Osteocyte (in vitro differentiated cells): ENCODE measurements around the gene PTN. TPM values are rescaled to one million over a fixed set of nuclear protein-coding genes. Genes with fewer than 3 reads are reported as not detected.

Experiments used
- DNase-seq: peaks from one replicate; pipeline ENCODE4 v3.0.0; 2021; ENCODE audit warnings: mixed read lengths; ENCODE audit not compliant: unreplicated experiment; ENCODE audit errors: extremely low spot score
- H3K27ac Mint-ChIP-seq: one replicate; pipeline ENCODE4 v1.8.0; 2021; ENCODE audit warnings: mild to moderate bottlenecking, mixed read lengths; ENCODE audit not compliant: unreplicated experiment
- H3K27me3 Mint-ChIP-seq: one replicate; pipeline ENCODE4 v1.8.0; 2021; ENCODE audit warnings: mixed read lengths; ENCODE audit not compliant: unreplicated experiment
- H3K36me3 Mint-ChIP-seq: one replicate; pipeline ENCODE4 v1.8.0; 2021; ENCODE audit warnings: mixed read lengths; ENCODE audit not compliant: unreplicated experiment
- H3K4me1 Mint-ChIP-seq: one replicate; pipeline ENCODE4 v1.8.0; 2021; ENCODE audit warnings: mixed read lengths; ENCODE audit not compliant: unreplicated experiment
- H3K4me3 Mint-ChIP-seq: one replicate; pipeline ENCODE4 v1.8.0; 2021; ENCODE audit warnings: mild to moderate bottlenecking, moderate library complexity, mixed read lengths; ENCODE audit not compliant: unreplicated experiment
- H3K9me3 Mint-ChIP-seq: one replicate; pipeline ENCODE4 v1.8.0; 2021; ENCODE audit warnings: mixed read lengths; ENCODE audit not compliant: unreplicated experiment
- total RNA-seq: library from RNA; stranded (reverse); gene quantifications from 2 replicates; pipeline ENCODE4 v1.2.1, GENCODE V29; 2021
- TF ChIP-seq, protein P1 (sequence below): fragments of 200-600 bp; sonication (generic); IDR thresholded peaks from 2 replicates; pipeline ENCODE4 v1.5.0; 2021; ENCODE audit warnings: antibody characterized with exemption, mild to moderate bottlenecking, moderate library complexity

Gene PTN
- total RNA-seq, 1 donor from 2014 or later: 77.8 TPM

DNA sequence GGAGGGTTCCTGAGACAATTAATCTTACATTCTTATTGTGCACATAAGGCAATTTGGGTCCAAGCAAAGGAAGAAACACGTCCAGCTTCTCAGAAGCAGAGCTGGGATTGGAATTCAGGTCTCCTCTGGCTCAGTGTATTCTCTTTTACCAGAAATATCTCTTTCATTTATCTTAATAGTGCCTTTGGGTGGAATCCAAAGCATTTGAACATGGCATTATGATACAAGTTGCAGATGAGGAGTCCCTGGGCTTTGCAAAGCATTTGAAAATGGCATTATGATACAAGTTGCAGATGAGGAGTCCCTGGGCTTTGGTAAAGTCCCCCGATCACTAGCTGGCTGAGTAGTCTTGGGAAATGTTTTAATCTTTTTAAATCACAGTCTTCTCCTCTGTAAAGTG lies 30.0 kb upstream of the PTN start:
- no peaks in the 10 kb centered on the region for H3K36me3 Mint-ChIP-seq
- TF ChIP-seq, protein P1, sequence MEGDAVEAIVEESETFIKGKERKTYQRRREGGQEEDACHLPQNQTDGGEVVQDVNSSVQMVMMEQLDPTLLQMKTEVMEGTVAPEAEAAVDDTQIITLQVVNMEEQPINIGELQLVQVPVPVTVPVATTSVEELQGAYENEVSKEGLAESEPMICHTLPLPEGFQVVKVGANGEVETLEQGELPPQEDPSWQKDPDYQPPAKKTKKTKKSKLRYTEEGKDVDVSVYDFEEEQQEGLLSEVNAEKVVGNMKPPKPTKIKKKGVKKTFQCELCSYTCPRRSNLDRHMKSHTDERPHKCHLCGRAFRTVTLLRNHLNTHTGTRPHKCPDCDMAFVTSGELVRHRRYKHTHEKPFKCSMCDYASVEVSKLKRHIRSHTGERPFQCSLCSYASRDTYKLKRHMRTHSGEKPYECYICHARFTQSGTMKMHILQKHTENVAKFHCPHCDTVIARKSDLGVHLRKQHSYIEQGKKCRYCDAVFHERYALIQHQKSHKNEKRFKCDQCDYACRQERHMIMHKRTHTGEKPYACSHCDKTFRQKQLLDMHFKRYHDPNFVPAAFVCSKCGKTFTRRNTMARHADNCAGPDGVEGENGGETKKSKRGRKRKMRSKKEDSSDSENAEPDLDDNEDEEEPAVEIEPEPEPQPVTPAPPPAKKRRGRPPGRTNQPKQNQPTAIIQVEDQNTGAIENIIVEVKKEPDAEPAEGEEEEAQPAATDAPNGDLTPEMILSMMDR: no peak
- H3K27ac Mint-ChIP-seq: no peak overlapping the region
- no peaks in the 10 kb centered on the region for H3K27me3 Mint-ChIP-seq
- no peaks in the 10 kb centered on the region for H3K4me1 Mint-ChIP-seq
- DNase-seq: no peak
- H3K9me3 Mint-ChIP-seq: peaks cover 7% of the 10 kb centered on the region
- H3K4me3 Mint-ChIP-seq: no peak overlapping the region

DNA sequence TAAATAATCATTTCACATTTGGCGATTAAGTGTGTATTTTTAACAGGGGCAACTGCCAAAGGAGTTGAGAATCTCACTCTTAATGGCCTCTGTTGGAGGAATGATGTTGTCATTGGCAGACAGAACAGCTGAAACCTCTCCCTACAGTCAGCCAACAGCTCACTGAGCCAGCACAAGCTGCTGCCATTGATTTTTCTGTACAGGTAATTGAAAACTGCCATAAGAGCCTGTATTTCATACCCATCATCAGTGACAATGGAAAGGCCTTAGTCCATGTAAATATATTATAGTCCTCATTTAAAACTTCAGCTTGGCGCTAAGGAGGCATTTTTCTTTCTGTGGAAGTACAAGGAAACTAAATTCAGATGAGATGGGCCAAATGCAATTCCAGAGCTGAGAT lies 28.1 kb upstream of the PTN start:
- TF ChIP-seq, protein P1: no peak

DNA sequence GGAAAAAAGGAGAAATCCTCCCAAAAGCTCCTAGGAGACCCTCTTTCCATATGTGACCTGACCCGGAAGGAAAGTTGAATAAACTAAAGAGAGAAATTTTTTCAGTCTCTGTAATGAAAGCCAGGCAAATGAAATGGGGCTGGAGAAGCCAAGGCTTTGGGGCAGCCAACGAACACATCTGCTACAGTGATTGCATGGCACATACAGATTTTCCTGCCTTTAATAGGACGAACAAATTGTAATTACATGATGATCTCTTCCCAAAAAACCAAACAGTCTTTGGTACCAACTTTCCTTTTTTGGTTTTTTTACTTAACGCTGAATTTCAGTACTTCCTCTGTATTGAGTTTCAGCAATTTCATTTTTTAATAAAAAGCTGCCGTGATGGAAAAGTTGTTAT lies 23.5 kb upstream of the PTN start:
- DNase-seq: no peak
- Mint-ChIP-seq H3K36me3 (no peaks in the 10 kb centered on the region), H3K27me3 (no peaks in the 10 kb centered on the region), H3K27ac (no peak overlapping the region), H3K4me3 (no peak overlapping the region), H3K4me1 (no peaks in the 10 kb centered on the region), H3K9me3 (peaks cover 10% of the 10 kb centered on the region)
- TF ChIP-seq, protein P1: no peak

More for the DNA sequence above, 28.1 kb upstream of the PTN start:
- no peak for DNase-seq
- no peaks in the 10 kb centered on the region for H3K36me3 Mint-ChIP-seq
- H3K9me3 Mint-ChIP-seq: no peaks in the 10 kb centered on the region
- H3K4me3 Mint-ChIP-seq: no peak overlapping the region
- H3K27ac Mint-ChIP-seq: no peak overlapping the region
- no peaks in the 10 kb centered on the region for H3K4me1 Mint-ChIP-seq
- no peaks in the 10 kb centered on the region for H3K27me3 Mint-ChIP-seq

DNA sequence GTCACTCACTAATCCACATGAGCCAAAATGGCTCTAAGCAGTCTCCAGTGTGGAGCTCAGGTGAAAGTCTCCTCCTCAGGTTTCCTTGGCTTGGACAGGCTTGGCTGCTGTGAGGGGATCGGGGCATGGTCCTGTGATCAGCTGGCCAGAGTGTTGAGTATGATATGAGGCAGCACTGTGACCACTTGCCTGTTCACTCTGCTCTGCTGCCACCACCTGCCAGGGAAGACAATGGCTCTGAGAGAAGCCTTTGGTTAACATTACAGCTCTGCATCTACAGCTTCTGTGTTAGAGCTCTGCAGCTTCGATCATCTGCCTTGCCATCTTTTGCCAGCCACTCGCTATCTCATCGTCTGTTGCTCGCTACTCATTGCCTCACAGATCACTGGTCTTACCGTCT lies 20.1 kb upstream of the PTN start:
- no peak for DNase-seq
- H3K36me3 Mint-ChIP-seq: peaks cover 5% of the 10 kb centered on the region
- H3K4me1 Mint-ChIP-seq: no peaks in the 10 kb centered on the region
- TF ChIP-seq, protein P1: no peak
- H3K27ac Mint-ChIP-seq: no peak overlapping the region
- H3K27me3 Mint-ChIP-seq: no peaks in the 10 kb centered on the region
- peaks cover 35% of the 10 kb centered on the region for H3K9me3 Mint-ChIP-seq
- no peak overlapping the region for H3K4me3 Mint-ChIP-seq

DNA sequence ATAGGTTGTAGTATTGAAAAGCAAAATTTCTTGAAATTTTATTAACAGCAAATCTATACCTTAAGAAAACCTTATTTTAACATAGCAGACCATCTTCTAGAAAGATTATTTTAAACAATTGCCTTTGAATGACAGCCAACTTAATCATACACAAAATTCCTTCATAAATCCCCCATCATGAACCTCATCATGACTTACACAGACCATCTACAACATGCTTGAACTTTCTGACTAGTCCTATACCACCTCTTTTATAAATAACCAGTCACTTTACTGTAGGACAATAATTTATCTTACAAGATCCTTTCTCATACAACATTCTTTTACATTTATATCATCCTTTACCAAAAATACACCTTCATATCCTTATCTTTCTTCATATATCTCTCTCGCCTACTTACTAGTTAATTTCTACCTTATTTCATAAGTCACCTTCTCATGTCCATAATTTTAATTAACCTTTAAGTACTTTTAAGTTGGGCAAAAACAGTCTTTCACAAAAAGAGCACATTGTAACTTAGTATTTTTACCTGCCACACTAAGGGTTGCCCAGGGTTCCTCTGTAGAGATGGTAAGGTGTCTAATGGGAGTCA lies 16.6 kb upstream of the PTN start:
- no peaks in the 10 kb centered on the region for H3K27me3 Mint-ChIP-seq
- H3K9me3 Mint-ChIP-seq: peaks cover 48% of the 10 kb centered on the region
- TF ChIP-seq, protein P1: no peak
- H3K27ac Mint-ChIP-seq: no peak overlapping the region
- H3K4me1 Mint-ChIP-seq: no peaks in the 10 kb centered on the region
- H3K36me3 Mint-ChIP-seq: peaks cover 5% of the 10 kb centered on the region
- no peak overlapping the region for H3K4me3 Mint-ChIP-seq
- no peak for DNase-seq
